Breast epithelium (tissue), 3 donors: Measurements from ENCODE around the gene CLSTN1.

Source experiments
- POLR2A ChIP-seq: fragments of 450-650 bp; IDR thresholded peaks from one replicate; pipeline ENCODE4 v1.6.1; 2016; ENCODE audit warnings: antibody characterized with exemption, mild to moderate bottlenecking, moderate library complexity
- POLR2AphosphoS5 ChIP-seq, 3 donors: sonication (generic); formaldehyde crosslinking; IDR thresholded peaks; one replicate each; pipeline ENCODE4 v1.6.1; 2017; ENCODE audit warnings: antibody characterized with exemption in 3 of 3
- TF ChIP-seq, protein P1 (sequence below), 3 donors: fragments of 450-650 bp; IDR thresholded peaks; one replicate each; pipeline ENCODE4 v1.5.1; 2016 to 2017; ENCODE audit warnings: antibody characterized with exemption in 3 of 3, mild to moderate bottlenecking in 3 of 3, moderate library complexity in 3 of 3

DNA sequence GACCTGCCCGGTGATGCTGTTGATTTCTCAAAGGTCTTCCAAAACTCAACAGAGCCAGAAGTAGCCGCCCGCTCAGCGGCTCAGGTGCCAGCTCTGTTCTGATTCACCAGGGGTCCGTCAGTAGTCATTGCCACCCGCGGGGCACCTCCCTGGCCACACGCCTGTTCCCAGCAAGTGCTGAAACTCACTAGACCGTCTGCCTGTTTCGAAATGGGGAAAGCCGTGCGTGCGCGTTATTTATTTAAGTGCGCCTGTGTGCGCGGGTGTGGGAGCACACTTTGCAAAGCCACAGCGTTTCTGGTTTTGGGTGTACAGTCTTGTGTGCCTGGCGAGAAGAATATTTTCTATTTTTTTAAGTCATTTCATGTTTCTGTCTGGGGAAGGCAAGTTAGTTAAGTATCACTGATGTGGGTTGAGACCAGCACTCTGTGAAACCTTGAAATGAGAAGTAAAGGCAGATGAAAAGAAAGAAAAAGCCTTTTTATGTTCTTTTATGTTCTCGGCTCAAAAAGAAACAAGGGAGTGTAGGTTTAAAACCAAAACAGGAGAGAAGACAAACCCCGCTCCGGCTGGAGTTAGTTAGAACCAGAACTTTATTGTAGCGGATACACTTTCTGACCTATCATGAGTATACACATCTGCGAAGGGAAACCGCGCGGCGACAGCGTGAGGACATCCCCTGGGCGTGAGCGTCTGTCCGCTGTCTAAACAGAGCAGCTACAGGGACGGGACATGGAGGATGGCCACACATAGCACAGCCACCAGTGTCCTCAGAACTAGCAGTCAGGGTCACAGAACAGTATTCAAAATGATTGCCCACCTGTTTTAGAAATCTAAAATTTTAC, 95.1 kb downstream of the CLSTN1 start:
- TF ChIP-seq POLR2AphosphoS5 (IDR thresholded peaks at IDR 0.05) = no peak
- TF ChIP-seq, protein P1, sequence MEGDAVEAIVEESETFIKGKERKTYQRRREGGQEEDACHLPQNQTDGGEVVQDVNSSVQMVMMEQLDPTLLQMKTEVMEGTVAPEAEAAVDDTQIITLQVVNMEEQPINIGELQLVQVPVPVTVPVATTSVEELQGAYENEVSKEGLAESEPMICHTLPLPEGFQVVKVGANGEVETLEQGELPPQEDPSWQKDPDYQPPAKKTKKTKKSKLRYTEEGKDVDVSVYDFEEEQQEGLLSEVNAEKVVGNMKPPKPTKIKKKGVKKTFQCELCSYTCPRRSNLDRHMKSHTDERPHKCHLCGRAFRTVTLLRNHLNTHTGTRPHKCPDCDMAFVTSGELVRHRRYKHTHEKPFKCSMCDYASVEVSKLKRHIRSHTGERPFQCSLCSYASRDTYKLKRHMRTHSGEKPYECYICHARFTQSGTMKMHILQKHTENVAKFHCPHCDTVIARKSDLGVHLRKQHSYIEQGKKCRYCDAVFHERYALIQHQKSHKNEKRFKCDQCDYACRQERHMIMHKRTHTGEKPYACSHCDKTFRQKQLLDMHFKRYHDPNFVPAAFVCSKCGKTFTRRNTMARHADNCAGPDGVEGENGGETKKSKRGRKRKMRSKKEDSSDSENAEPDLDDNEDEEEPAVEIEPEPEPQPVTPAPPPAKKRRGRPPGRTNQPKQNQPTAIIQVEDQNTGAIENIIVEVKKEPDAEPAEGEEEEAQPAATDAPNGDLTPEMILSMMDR (IDR thresholded peaks at IDR 0.05) = no peak
- TF ChIP-seq POLR2A = no peak
